Vagina (tissue), 2 donors: ENCODE measurements around the gene LAMB1. TPM values are rescaled to one million over a fixed set of nuclear protein-coding genes. Genes with fewer than 3 reads are reported as not detected.
A peak's percentile ranks its signal among the peaks of the same experiment; 100 is the strongest.
"Not testable (repeated sequence)": the region's sequence is repeated elsewhere in the genome, so short reads cannot be mapped to it uniquely, and the experiment has no call there.

ENCODE experiments used
- DNase-seq, 2 donors: peaks; one replicate each; pipeline ENCODE4 v3.0.0-alpha.2; 2017; ENCODE audit errors: extremely low spot score in 2 of 2
- H3K27ac ChIP-seq: fragments of 200-600 bp; sonication (generic); one replicate; pipeline ENCODE4 v1.5.1; 2019
- H3K27me3 ChIP-seq: fragments of 200-600 bp; sonication (generic); one replicate; pipeline ENCODE4 v1.5.1; 2019
- H3K36me3 ChIP-seq, 2 donors: fragments of 200-600 bp; sonication (generic); one replicate each; pipeline ENCODE4 v1.5.1; 2017 to 2019
- H3K4me1 ChIP-seq: fragments of 200-600 bp; sonication (generic); one replicate; pipeline ENCODE4 v1.5.1; 2019
- H3K4me3 ChIP-seq, 2 donors: fragments of 200-600 bp; sonication (generic); 1 replicate in 1 of 2; 2 replicates in 1 of 2; pipeline ENCODE4 v1.5.1; 2016 to 2019
- H3K9me3 ChIP-seq: fragments of 200-600 bp; sonication (generic); one replicate; pipeline ENCODE4 v1.5.1; 2019
- CTCF ChIP-seq, 3 experiments: fragments of 450-650 bp in 2 of 3; fragments of 200-600 bp in 1 of 3; sonication (generic) in 1 of 3; IDR thresholded peaks; one replicate each; pipeline ENCODE4 v1.5.1; 2017 to 2019; ENCODE audit warnings: antibody characterized with exemption in 3 of 3, mild to moderate bottlenecking in 2 of 3, moderate library complexity in 2 of 3
- POLR2A ChIP-seq, 2 donors: fragments of 450-650 bp; IDR thresholded peaks; one replicate each; pipeline ENCODE4 v1.6.1; 2017; ENCODE audit warnings: antibody characterized with exemption in 2 of 2, mild to moderate bottlenecking in 2 of 2, moderate library complexity in 2 of 2
- POLR2AphosphoS5 ChIP-seq, 2 donors: sonication (generic); formaldehyde crosslinking; IDR thresholded peaks; one replicate each; pipeline ENCODE4 v1.9.0; 2017; ENCODE audit warnings: antibody characterized with exemption in 2 of 2, mild to moderate bottlenecking in 2 of 2, low read depth in 1 of 2; ENCODE audit not compliant: insufficient read depth in 1 of 2
- intact Hi-C: fragments of 100-400 bp; cut with DNase I; formaldehyde crosslinking; loops from one replicate; pipeline ENCODE4 v1.15.1; 2023
- total RNA-seq: library from RNA; depleted of rRNA; stranded (reverse); fragments of >200 nt; gene quantifications from one replicate; pipeline ENCODE4 v1.2.3, GENCODE V29; 2016

LAMB1 gene
- total RNA-seq, 1 donor from 2014 or later: 152 TPM

GRCh38 chr7:107902381-107902780, 100.6 kb downstream of the LAMB1 start:
- Histone ChIP-seq H3K9me3 (no peaks in the 10 kb centered on the region), H3K27ac (no peak overlapping the region), H3K4me3 (no peak overlapping the region), H3K36me3 (peaks cover 0 to 46% of the 10 kb centered on the region in 2 donors), H3K27me3 (no peaks in the 10 kb centered on the region), H3K4me1 (peaks cover 10% of the 10 kb centered on the region)
- intact Hi-C loops: no loop called here
- TF ChIP-seq POLR2AphosphoS5 (IDR thresholded peaks at IDR 0.05; ENCODE audit: insufficient read depth in 1 of 2, low read depth in 1 of 2) (no peak), POLR2A (IDR thresholded peaks at IDR 0.05) (no peak), CTCF (IDR thresholded peaks at IDR 0.05) (no peak)
- DNase-seq: no peak

GRCh38 chr7:107900496-107901015, 102.4 kb downstream of the LAMB1 start:
- no peak for DNase-seq
- Histone ChIP-seq H3K36me3 (peaks cover 0 to 28% of the 10 kb centered on the region in 2 donors), H3K9me3 (no peaks in the 10 kb centered on the region), H3K27me3 (no peaks in the 10 kb centered on the region), H3K27ac (no peak overlapping the region), H3K4me3 (no peak overlapping the region), H3K4me1 (peaks cover 18% of the 10 kb centered on the region)
- intact Hi-C loops: no loop called here
- TF ChIP-seq POLR2AphosphoS5 (IDR thresholded peaks at IDR 0.05; ENCODE audit: insufficient read depth in 1 of 2, low read depth in 1 of 2) (no peak), POLR2A (IDR thresholded peaks at IDR 0.05) (no peak), CTCF (IDR thresholded peaks at IDR 0.05) (no peak)

GRCh38 chr7:107898997-107899594, 103.9 kb downstream of the LAMB1 start:
- Histone ChIP-seq H3K27me3 (no peaks in the 10 kb centered on the region), H3K27ac (no peak overlapping the region), H3K36me3 (peaks cover 0 to 16% of the 10 kb centered on the region in 2 donors), H3K4me3 (no peak overlapping the region), H3K9me3 (no peaks in the 10 kb centered on the region), H3K4me1 (peaks cover 23% of the 10 kb centered on the region)
- TF ChIP-seq POLR2A (IDR thresholded peaks at IDR 0.05) (no peak), POLR2AphosphoS5 (IDR thresholded peaks at IDR 0.05; ENCODE audit: insufficient read depth in 1 of 2, low read depth in 1 of 2) (no peak), CTCF (IDR thresholded peaks at IDR 0.05) (no peak)
- DNase-seq: no peak
- intact Hi-C loops: no loop called here

GRCh38 chr7:107892367-107892741, 110.6 kb downstream of the LAMB1 start:
- peaks cover 40% of the 10 kb centered on the region for H3K4me1 ChIP-seq
- DNase-seq, H3K27me3 ChIP-seq, H3K36me3 ChIP-seq, H3K9me3 ChIP-seq, intact Hi-C loops: not testable (repeated sequence)
- peak overlapping the region; percentile 93 for H3K27ac ChIP-seq
- H3K4me3 ChIP-seq: peak overlapping the region; percentile 64 to 76

GRCh38 chr7:107891636-107892366, 111.2 kb downstream of the LAMB1 start:
- Histone ChIP-seq H3K4me1 (peaks cover 35% of the 10 kb centered on the region), H3K27me3 (no peaks in the 10 kb centered on the region), H3K36me3 (no peaks in the 10 kb centered on the region), H3K9me3 (no peaks in the 10 kb centered on the region), H3K27ac (peak overlapping the region; percentile 93), H3K4me3 (peak overlapping the region; percentile 64 to 76)
- DNase-seq: no peak
- no peak for TF ChIP-seq CTCF (IDR thresholded peaks at IDR 0.05)
- intact Hi-C loops: no loop called here
